BE2C (cell line): ENCODE results near the gene POU2AF1.
"Not testable (repeated sequence)": the region's sequence is repeated elsewhere in the genome, so short reads cannot be mapped to it uniquely, and the experiment has no call there.

ENCODE experiments used
- DNase-seq: peaks from one replicate; pipeline ENCODE4 v3.0.0-alpha.2; 2020
- H3K27me3 ChIP-seq: fragments of 250-450 bp; sonication (Bioruptor Pico); 2 replicates; pipeline ENCODE4 v1.5.1; 2020; ENCODE audit warnings: mild to moderate bottlenecking
- H3K36me3 ChIP-seq: fragments of 250-450 bp; sonication (Bioruptor Pico); 2 replicates; pipeline ENCODE4 v1.5.1; 2020; ENCODE audit warnings: mild to moderate bottlenecking
- H3K4me1 ChIP-seq: fragments of 250-450 bp; sonication (Bioruptor Pico); 2 replicates; pipeline ENCODE4 v1.5.1; 2020
- H3K4me3 ChIP-seq: 2 replicates; pipeline ENCODE4 v1.5.1; 2011; ENCODE audit warnings: low read depth, low read length
- H3K9me3 ChIP-seq: fragments of 250-450 bp; sonication (Bioruptor Pico); 2 replicates; pipeline ENCODE4 v1.5.1; 2020
- TF ChIP-seq, protein P1 (sequence below): IDR thresholded peaks from 2 replicates; pipeline ENCODE4 v1.5.1; 2012; ENCODE audit warnings: mild to moderate bottlenecking, low read depth, low read length

Gene POU2AF1

DNA sequence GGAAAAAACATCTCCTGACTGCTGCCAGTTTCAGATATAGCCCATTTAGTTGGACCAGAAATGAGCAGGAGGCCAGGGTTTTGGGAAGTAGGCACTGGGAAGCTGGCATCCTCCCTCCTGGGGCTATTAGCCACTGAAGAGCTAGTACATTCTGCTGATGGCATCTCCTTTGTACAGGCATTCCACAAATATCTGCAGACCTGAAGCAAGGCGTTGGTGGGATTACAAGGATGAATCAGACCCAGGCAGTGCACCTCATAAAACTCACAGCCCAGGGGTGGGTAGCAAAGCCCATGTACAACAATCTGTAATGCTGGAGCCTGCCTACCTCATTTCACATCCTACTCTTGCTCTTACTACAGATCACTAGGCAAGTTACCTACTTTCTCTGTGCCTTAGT lies 27.5 kb upstream of the POU2AF1 start:
- Histone ChIP-seq H3K4me1 (no peaks in the 10 kb centered on the region), H3K9me3 (no peaks in the 10 kb centered on the region), H3K4me3 (no peak overlapping the region), H3K27me3 (no peaks in the 10 kb centered on the region), H3K36me3 (no peaks in the 10 kb centered on the region)
- DNase-seq, result no peak
- TF ChIP-seq, protein P1, sequence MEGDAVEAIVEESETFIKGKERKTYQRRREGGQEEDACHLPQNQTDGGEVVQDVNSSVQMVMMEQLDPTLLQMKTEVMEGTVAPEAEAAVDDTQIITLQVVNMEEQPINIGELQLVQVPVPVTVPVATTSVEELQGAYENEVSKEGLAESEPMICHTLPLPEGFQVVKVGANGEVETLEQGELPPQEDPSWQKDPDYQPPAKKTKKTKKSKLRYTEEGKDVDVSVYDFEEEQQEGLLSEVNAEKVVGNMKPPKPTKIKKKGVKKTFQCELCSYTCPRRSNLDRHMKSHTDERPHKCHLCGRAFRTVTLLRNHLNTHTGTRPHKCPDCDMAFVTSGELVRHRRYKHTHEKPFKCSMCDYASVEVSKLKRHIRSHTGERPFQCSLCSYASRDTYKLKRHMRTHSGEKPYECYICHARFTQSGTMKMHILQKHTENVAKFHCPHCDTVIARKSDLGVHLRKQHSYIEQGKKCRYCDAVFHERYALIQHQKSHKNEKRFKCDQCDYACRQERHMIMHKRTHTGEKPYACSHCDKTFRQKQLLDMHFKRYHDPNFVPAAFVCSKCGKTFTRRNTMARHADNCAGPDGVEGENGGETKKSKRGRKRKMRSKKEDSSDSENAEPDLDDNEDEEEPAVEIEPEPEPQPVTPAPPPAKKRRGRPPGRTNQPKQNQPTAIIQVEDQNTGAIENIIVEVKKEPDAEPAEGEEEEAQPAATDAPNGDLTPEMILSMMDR, result no peak

DNA sequence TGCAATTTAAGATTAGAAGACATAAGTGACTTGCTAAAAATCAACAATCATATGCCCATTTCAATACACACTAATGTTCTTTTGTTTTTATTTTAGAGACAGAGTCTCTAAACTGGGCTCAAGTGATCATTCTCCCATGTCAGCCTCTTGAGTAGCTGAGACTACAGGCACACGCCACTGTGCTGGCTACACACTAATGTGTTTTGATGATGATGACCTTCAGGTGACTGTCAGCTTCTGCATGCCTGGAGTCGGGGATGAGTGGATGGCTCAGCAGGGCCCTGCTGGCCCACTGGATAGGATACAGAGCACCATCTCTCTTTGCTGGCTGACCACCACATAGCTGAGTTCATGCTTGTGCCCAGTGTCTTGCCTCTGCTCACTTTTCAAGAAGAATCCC lies 27.0 kb upstream of the POU2AF1 start:
- no peaks in the 10 kb centered on the region for H3K27me3 ChIP-seq
- no peaks in the 10 kb centered on the region for H3K36me3 ChIP-seq
- DNase-seq, result no peak
- no peak overlapping the region for H3K4me3 ChIP-seq
- H3K9me3 ChIP-seq, result no peaks in the 10 kb centered on the region
- TF ChIP-seq, protein P1, result no peak
- H3K4me1 ChIP-seq, result no peaks in the 10 kb centered on the region

DNA sequence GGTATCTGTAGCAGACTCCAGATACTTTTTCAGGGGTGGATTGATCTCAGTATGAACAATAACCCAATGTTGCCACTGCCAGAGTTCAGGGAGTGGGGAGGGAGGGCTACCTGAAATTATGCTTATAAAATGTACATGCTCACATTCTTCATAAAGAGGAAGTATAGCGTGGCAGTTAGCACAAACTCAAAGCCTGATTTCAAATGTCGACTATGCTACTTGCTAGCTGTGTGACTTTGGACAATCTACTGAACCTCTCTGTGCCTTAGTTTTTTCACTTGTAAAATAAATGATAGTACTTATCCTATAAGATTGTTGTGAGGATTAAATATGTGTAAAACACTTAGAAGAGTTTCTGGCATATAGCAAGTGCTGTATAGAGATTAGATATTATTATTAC lies 26.5 kb upstream of the POU2AF1 start:
- Histone ChIP-seq H3K4me1 (no peaks in the 10 kb centered on the region), H3K36me3 (no peaks in the 10 kb centered on the region), H3K9me3 (no peaks in the 10 kb centered on the region), H3K4me3 (no peak overlapping the region), H3K27me3 (peaks cover under 1% of the 10 kb centered on the region; the same call in 1 of the 2 replicates)
- no peak for DNase-seq
- TF ChIP-seq, protein P1, result no peak

GRCh38 chr11:111403051-111403726 lies 24.1 kb upstream of the POU2AF1 start:
- no peak for DNase-seq
- no peaks in the 10 kb centered on the region for H3K36me3 ChIP-seq
- no peaks in the 10 kb centered on the region for H3K4me1 ChIP-seq
- H3K27me3 ChIP-seq, result peaks cover 3% of the 10 kb centered on the region; the same call in 1 of the 2 replicates
- H3K4me3 ChIP-seq, result no peak overlapping the region
- TF ChIP-seq, protein P1, result no peak
- no peaks in the 10 kb centered on the region for H3K9me3 ChIP-seq

DNA sequence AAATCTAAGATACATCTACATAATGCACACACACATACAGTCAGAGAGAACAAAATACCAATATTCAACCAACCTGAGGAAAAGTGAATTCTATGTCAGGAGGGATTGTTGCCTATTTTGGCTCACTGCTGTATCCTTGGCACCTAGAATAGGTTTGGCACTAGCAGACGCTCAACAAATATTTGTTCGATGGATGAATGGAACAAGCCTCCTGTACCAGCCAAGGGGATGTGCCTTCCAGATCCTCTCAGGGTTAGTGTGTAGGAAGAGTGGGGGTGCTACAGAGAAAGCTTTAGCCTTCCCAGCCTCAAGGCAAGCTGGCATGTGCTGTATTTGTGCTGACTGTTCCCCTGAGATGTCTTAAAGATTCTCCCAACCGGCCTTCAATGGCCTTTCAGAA lies 23.3 kb upstream of the POU2AF1 start:
- Histone ChIP-seq H3K4me3 (no peak overlapping the region), H3K9me3 (no peaks in the 10 kb centered on the region), H3K27me3 (peaks cover 10% of the 10 kb centered on the region; the same call in 1 of the 2 replicates), H3K4me1 (no peaks in the 10 kb centered on the region), H3K36me3 (no peaks in the 10 kb centered on the region)
- TF ChIP-seq, protein P1, result no peak
- no peak for DNase-seq

DNA sequence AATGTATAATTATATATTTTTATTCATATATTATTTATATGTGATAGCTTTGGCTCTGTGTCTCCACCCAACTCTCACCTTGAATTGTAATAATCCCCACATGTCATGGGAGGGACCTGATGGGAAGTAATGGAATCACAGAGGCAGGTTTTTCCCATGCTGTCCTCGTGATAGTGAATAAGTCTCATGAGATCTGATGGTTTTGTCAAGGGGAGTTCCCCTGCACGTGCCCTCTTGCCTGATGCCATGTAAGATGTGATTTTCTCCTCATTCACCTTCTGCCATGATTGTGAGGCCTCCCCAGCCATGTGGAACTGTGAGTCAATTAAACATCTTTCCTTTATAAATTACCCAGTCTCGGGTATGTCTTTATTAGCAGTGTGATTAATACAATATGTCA lies 22.9 kb upstream of the POU2AF1 start:
- not testable (repeated sequence) for H3K36me3 ChIP-seq, H3K4me3 ChIP-seq, H3K9me3 ChIP-seq, DNase-seq, H3K4me1 ChIP-seq
- H3K27me3 ChIP-seq, result peaks cover 10% of the 10 kb centered on the region; the same call in 1 of the 2 replicates
